AG09309 (cell line): ENCODE data around the gene SEPTIN11.

Experiments used
- DNase-seq: peaks from one replicate; pipeline ENCODE4 v3.0.0-alpha.2; 2010; ENCODE audit warnings: low read depth
- H3K4me3 ChIP-seq: 2 replicates; pipeline ENCODE4 v1.5.1; 2011; ENCODE audit warnings: mild to moderate bottlenecking, low read depth, low read length, moderate library complexity; ENCODE audit not compliant: control insufficient read depth
- TF ChIP-seq, protein P1 (sequence below): IDR thresholded peaks from 2 replicates; pipeline ENCODE4 v1.5.1; 2011; ENCODE audit warnings: mild to moderate bottlenecking, low read depth, low read length, inconsistent platforms; ENCODE audit not compliant: insufficient read depth, control insufficient read depth; ENCODE audit errors: missing control alignments

Gene SEPTIN11

DNA sequence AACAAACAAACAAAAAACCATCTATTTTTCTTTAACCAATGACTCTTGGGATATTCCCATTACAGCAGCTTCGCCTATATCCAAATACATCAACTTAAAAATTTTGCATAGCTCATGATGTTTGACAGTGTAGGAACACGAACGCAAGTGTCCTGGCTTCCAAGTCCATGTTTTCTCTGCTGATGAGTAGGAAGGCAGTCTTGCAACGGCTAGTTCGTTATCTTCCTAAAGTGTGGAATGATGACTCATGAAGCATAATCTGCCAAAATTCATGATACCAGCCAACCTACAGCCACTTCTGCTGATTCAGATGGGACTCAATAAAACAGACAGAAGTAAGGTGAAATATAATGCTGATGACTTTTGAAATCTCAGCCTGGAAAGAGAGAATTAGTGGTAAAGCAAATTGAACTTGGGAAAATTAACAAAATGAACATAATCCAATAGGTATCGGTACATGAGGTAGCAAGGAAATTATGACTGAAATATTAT is 6.4 kb upstream of the SEPTIN11 start:
- TF ChIP-seq, protein P1, sequence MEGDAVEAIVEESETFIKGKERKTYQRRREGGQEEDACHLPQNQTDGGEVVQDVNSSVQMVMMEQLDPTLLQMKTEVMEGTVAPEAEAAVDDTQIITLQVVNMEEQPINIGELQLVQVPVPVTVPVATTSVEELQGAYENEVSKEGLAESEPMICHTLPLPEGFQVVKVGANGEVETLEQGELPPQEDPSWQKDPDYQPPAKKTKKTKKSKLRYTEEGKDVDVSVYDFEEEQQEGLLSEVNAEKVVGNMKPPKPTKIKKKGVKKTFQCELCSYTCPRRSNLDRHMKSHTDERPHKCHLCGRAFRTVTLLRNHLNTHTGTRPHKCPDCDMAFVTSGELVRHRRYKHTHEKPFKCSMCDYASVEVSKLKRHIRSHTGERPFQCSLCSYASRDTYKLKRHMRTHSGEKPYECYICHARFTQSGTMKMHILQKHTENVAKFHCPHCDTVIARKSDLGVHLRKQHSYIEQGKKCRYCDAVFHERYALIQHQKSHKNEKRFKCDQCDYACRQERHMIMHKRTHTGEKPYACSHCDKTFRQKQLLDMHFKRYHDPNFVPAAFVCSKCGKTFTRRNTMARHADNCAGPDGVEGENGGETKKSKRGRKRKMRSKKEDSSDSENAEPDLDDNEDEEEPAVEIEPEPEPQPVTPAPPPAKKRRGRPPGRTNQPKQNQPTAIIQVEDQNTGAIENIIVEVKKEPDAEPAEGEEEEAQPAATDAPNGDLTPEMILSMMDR: no peak
- no peak for DNase-seq
- H3K4me3 ChIP-seq: no peak overlapping the region

DNA sequence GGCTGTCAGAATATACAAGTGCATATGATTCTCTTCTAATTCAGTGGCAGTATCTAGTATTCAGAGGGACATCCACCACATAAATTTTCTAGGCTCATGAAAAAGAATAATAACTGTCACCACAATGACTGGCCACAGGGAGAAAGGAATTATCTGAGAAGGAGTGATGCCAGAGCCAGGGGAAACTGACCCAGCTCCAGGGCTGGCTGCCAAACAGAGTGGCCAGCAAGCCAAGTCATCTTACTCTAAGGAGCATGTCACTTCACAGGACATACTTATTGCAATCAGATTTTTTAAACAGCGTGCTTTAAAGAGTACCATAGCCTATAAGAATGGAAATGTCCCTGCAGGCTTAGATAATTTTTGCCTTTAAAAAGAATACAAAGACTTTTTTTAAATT is 5.8 kb upstream of the SEPTIN11 start:
- TF ChIP-seq, protein P1: no peak
- no peak overlapping the region for H3K4me3 ChIP-seq
- no peak for DNase-seq

DNA sequence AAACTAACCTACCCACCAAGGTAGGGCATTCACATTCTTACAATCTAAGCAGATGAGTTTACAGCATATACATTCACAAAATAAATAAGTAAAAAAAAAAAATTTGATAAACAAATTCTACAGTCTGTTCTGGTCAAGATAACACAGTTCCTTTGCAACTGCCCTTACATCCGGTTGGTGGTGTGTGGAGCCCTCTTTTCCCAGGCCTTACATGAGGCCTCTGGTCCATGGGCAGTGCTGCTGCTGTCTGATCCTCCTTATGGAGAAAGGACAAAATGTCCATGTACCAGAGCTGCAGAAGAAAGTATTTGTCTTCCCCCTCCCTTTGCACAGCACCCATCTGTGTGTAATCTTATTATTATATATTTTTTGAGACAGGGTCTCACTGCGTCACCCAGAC is 2.2 kb upstream of the SEPTIN11 start:
- TF ChIP-seq, protein P1: no peak
- DNase-seq: no peak
- H3K4me3 ChIP-seq: no peak overlapping the region; the same call in 1 of the 2 replicates

DNA sequence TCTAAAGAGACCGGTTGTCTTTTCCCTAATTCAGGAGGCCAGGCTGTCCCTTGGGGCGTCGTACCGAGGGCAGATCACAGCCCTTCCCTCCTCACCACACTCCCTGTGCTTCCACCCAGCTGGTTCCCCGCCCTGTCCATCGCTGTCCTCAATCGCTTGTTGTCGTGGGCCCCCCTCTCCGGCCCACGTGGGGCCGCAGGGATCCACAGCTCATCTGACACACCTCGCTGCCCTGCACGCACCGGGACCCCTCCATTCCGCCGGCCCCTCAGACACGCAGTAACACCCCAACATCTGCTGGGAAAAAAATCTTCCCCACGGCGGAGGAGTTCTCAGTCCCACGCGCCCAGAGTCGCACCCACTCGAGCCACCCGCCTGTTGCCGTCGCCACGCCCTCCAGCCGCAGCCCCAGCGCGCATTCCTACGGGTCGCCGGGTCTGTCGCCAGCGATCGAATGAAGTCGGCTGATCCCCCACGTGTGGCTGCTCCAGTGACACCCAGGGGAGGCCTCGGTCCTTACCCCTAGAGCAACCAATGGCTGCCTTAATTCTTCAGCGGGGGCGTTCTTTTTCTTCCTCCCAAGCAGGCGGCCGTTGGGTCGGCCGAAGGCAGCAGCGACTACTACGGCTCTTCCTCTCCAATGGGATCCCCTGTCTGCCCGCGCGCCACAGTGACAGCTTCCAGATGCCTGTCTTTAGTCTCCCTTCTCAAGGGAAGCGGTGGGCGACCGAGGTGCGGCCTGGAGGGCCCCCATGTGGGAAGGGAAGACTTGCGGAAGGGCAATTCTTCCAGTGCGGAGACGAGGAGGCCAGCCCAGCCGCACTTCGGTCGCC is 893 bp upstream of the SEPTIN11 start:
- DNase-seq: no peak
- H3K4me3 ChIP-seq: peak overlapping the region; percentile 88
- TF ChIP-seq, protein P1: peak; percentile 15

DNA sequence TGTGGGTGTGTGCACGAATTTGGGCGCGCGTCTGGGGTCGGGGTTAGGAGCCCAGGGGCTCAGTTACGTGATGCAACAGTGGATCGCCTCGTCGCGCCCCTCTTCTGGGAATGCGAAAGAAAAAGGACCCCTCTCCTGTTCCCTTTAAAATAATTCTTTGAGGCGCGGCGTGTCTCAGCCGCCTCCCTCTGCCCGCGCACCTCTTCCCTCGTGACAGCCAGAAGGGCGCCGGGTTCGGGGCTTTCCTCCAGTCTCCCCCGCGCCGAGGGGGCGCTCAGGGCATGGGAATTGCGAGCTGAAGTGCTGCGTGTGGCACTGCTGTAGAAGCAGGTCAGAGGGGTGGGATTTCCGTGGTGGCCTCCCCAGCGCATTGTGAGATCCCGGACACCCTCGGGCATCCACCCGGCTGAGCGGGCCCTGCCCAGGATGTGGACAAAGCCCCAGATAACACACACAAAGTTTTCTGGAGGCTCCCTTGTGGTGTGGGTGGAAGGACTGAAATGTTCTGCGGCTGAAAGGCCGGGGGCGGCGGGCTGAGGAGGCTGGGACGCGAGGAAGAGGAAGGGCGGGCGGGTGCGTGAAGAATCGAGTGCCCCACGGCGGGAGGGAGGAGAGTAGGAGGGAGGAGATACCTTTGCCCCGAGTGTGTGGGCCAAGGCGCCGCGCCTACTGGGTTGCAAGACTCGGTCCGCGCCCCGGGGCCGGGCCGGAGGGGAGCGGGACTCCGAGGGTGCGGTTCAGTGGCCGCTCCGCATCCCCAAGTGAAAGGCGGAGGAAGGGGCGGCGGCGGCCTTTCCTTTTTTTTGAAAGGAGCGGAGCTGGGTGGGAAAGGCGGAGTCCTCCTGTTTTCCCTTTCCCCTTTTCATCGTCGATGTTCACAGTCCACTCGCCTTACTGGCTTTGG is 752 bp downstream of the SEPTIN11 start:
- no peak for DNase-seq
- TF ChIP-seq, protein P1: no peak
- peak overlapping the region; percentile 88 for H3K4me3 ChIP-seq

DNA sequence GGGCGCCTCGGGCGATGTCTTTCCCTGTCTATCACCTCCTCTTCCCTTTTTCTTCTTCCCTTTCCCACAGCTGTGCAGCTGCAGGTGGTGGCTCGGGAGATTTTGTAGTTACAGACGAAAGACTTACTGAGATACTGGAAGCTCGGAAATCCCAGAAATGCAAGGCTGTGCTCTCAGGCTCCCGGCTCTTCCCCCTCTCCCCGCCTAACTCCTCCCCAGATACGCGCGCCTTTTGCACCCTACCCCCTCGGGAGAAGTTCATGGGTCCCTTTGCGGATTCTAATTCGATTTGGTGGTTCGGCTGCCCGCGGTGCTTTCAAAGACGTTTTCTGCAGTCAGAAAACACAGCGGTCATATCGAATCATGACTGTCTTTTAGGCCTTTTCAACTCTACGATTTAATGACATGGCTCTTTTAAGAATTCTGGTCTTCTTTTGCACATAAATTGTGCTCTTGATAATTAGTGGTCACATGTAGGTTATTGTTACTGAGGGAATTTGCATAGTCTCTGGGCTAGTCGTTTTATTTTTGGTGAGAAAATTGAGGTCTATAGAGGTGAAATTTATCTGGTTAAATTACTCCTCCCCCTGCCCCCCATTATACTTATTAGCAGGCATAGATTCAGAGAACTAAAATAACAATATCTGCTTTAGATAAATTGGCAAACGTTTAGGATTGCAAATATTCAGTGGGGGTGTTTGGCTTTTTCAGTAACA is 1.6 kb downstream of the SEPTIN11 start:
- H3K4me3 ChIP-seq: peak overlapping the region; percentile 88
- TF ChIP-seq, protein P1: no peak
- DNase-seq: no peak
